Bronchus fibroblast of lung (primary cell): ENCODE results near the gene CCL2. TPM values are rescaled to one million over a fixed set of nuclear protein-coding genes. Genes with fewer than 3 reads are reported as not detected.

ENCODE experiments used
- total RNA-seq: library from RNA; depleted of rRNA; stranded (reverse); fragments of >200 nt; gene quantifications from 2 replicates; pipeline ENCODE4 v1.2.3, GENCODE V29; 2015

Gene CCL2
- total RNA-seq: 4.2 and 6.7 TPM in 2 replicates

GRCh38 chr17:34254651-34255380 lies at the start of gene CCL2:
Gene CCL2 (plus strand): TSS chr17:34255285. CDS start chr17:34255350, 65 bp downstream.

GRCh38 chr17:34269969-34270368 lies 14.9 kb downstream of the CCL2 start, which contains the start of gene CCL7:
Gene CCL7 (plus strand): TSS chr17:34270221. CDS start chr17:34270291, 70 bp downstream.

GRCh38 chr17:34285286-34285792 lies 30.3 kb downstream of the CCL2 start, which contains the start of gene CCL11:
Gene CCL11 (plus strand): TSS chr17:34285742. CDS start chr17:34285809, 67 bp downstream.

Other genes starting within 250 kb of the CCL2 start
- not detected in 2 replicates for gene CCL7, start 14.9 kb downstream of the CCL2 start, total RNA-seq
- not detected in 2 replicates for gene CCL11, start 30.5 kb downstream of the CCL2 start, total RNA-seq
- gene CCL8, start 64.2 kb downstream of the CCL2 start, total RNA-seq: not detected in 2 replicates
- not detected in 2 replicates for gene CCL13, start 101.2 kb downstream of the CCL2 start, total RNA-seq
- gene CCL1, start 107.9 kb downstream of the CCL2 start, total RNA-seq: not detected in 2 replicates